ENCODE data around the gene HAUS2.
"Not testable (repeated sequence)": the region's sequence is repeated elsewhere in the genome, so short reads cannot be mapped to it uniquely, and the experiment has no call there.

HAUS2 gene

GRCh38 chr15:42548249-42549031, at the start of gene HAUS2, which contains the start of gene LRRC57:
Gene HAUS2 (plus strand): TSS chr15:42548838. CDS start chr15:42548873, 35 bp downstream.
Gene LRRC57 (minus strand): TSS chr15:42548793. CDS start chr15:42548434, 359 bp downstream.
- DNase-seq, result no peak

DNA sequence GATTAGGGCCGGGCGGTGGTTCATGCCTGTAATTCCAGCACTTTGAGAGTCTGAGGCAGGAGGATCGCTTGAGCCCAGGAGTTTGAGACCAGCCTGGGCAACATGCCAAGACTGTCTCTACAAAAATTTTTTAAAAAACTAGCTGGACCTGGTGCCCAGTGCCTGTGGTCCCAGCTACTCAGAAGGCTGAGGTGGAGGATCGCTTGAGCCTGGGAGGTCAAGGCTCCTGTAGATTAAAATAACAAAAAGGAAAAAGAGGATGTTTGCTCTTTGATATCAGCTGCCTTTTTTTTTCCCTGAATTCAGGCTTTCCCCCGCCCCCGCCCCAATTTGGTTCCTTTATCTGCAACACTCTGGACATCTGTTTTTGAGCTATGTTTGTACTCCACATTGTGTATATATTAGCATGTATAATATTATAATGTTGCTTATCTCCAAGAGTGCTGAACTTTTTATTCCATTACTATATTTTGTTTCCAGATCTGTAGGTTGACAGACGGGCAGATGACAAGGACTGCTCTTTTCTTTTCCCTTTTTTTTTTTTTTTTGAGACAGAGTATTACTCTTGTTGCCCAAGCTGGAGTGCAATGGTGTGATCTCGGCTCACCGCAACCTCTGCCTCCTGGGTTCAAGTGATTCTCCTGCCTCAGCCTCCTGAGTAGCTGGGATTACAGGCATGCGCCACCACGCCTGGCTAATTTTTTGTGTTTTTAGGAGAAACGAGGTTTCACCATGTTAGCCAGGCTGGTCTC, 48.6 kb upstream of the HAUS2 start:
- DNase-seq, result no peak

DNA sequence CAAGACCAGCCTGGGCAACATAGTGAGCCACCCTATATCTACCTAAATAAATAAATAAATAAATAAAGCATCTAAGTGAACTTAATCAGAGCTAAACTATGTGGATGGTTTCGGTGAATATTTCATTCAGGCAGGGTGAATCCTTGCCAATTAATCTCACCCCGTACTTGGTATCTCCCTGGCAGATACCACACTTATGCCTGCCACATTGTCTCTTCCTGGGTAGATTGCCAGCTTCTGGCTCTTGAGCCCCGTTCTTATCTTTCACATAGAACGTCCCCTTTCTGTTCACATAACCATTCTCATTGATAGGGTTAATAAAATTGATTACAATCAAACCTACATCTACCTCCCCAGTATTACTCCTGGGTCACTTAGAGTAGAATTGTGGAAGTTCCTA, 46.2 kb upstream of the HAUS2 start:
- DNase-seq, result no peak

- no peak for DNase-seq
These were observed 44.8 kb upstream of the HAUS2 start for GRCh38 chr15:42503825-42504224.

GRCh38 chr15:42504631-42505030, 44.0 kb upstream of the HAUS2 start:
- no peak for DNase-seq

GRCh38 chr15:42507514-42507913, 41.1 kb upstream of the HAUS2 start:
- DNase-seq, result no peak

- no peak for DNase-seq
These were observed 40.4 kb upstream of the HAUS2 start for GRCh38 chr15:42508263-42508690.

- DNase-seq, result no peak
These were observed 38.2 kb upstream of the HAUS2 start for GRCh38 chr15:42510258-42511006.

GRCh38 chr15:42511007-42511391, 37.6 kb upstream of the HAUS2 start:
- no peak for DNase-seq

- DNase-seq, result no peak
These were observed 25.3 kb upstream of the HAUS2 start for GRCh38 chr15:42523331-42523730.

GRCh38 chr15:42528970-42529369, 19.7 kb upstream of the HAUS2 start:
- no peak for DNase-seq

DNA sequence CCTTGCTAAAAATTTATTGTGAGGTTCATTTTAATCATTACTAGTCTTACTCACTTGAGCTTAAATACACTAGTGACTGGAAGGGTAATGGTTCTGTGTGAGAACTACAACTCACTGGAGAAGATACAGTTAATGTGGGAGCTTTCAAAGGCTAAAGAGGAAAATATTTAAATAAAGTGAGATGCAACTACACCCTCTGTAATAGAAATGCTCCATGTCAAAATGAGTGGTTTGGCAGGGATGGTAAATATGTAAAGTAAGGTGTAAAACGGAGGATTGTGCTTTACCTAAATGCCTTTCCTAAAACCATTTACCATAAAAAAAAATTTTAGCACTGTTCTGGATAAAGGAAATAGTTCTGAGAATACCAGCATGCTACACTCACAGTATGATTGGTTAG, 15.4 kb upstream of the HAUS2 start:
- no peak for DNase-seq

GRCh38 chr15:42544853-42545629, 3.6 kb upstream of the HAUS2 start:
- no peak for DNase-seq

DNA sequence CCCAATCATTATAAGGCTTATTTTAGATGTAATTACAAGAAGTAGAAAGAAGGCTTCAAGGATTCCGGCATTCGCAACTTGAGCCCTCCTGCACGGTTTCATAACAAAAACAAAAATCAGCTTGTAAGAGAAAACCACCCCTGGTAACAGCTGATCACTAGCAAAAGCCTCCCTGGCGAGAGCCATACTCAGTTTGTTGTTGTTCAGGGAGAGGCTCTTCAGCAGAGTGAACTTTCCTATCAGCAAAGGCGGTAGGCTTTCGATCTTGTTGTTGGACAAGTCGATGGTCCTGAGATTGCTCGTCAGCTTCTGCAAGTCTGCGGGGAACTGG, 755 bp upstream of the HAUS2 start:
- no peak for DNase-seq

- DNase-seq, result no peak
These were observed 424 bp downstream of the HAUS2 start for GRCh38 chr15:42549032-42549491.

GRCh38 chr15:42549741-42550392, 1.2 kb downstream of the HAUS2 start:
- DNase-seq, result no peak

DNA sequence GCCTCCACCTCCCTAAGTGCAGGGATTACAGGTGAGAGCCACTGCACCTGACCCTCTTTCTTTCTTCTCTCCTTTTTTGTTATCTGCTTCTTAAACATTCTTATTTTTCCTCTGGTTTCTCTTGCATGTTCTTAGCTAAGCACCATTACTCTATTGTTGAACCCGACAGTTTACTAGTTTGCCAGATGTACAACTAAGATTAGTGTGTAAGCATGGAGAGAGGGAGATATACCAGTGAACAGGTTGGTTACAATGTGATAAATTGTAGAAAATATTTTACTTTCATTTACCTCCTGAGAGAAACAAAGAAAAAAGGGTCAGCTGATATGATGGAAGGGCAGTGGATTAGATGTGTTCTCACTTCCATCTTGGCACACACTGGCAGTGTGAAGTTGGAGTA, 4.9 kb downstream of the HAUS2 start:
- no peak for DNase-seq

DNA sequence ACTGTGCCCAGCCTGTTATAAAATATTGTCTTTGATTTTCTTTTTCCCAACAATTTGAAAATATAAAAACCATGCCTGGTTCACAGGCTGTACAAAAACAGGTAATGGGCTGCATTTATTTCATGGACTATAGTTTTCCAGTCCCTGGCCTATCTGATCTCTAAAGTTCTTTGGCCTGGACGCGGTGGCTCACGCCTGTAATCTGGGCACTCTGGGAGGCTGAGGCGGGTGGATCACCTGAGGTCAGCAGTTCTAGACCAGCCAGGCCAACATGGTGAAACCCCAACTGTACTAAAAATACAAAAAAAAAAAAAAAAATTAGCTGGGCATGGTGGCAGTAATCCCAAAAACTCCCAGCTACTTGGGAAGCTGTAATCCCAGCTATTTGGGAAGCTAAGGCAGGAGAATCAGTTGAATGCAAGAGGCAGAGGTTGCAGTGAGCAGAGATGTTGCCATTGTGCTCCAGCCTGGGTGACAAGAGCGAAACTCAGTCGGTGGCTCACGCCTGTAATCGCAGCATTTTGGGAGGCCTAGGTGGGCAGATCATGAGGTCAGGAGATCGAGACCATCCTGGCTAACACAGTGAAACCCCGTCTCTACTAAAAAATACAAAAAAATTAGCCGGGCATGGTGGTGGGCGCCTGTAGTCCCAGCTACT, 8.0 kb downstream of the HAUS2 start:
- not testable (repeated sequence) for DNase-seq

- no peak for DNase-seq
These were observed 10.1 kb downstream of the HAUS2 start for GRCh38 chr15:42558739-42559138.

DNA sequence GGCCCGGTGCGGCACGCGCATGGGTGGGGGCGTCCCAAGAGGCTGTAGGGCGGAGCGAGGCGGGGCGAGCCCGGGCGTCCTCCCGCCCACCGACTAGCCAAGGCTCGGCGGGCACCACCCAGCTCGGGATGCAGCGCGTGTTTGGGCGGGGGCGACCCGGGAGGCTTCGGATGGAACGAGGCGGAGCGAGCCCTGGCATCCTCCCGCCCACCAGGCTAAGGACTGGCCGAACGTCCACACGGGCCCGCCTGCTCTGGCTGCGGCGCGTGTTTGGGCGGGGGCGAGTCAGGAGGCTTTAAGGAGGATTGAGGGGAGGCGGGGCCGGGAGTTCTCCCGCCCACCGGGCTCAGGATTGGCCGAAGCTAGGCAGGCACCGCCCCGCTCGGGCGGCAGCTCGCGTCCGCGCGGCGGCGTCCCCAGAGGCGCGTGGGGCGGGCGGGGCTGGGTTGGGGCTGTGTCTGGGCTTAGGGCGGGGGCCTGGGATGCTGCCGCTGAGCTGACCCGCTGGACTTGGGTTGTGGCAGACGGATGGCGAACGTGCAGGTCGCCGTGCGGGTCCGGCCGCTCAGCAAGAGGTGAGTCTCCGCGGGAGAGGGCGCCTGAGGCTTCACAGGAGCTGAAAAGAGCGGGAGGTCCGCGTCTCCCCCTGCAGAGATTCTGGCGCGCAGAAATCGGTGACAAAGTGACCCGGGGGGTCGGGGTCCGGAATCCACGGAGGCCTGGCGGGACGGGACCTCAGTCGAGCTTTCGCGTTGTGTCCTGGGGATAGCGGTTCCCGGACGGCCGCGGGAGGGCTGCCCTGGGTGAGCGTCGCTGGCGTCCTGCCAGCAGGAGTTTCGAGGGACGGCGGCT, 26.8 kb downstream of the HAUS2 start, which contains the start of gene STARD9:
STARD9 (plus strand) TSS at position 419 of the 852 bp plus-strand sequence; CDS start at position 529, 110 bp downstream.
- peak; percentile 61 for DNase-seq
